Measurements from ENCODE around the gene ITGA7. TPM values are rescaled to one million over a fixed set of nuclear protein-coding genes. Genes with fewer than 3 reads are reported as not detected.

The ITGA7 gene
- total and polyA plus RNA-seq, 2 of the 8 experiments (the other 6 are each of a cell fraction or from before 2014, with no cell fraction given) = 57.6 to 86.1 TPM

DNA sequence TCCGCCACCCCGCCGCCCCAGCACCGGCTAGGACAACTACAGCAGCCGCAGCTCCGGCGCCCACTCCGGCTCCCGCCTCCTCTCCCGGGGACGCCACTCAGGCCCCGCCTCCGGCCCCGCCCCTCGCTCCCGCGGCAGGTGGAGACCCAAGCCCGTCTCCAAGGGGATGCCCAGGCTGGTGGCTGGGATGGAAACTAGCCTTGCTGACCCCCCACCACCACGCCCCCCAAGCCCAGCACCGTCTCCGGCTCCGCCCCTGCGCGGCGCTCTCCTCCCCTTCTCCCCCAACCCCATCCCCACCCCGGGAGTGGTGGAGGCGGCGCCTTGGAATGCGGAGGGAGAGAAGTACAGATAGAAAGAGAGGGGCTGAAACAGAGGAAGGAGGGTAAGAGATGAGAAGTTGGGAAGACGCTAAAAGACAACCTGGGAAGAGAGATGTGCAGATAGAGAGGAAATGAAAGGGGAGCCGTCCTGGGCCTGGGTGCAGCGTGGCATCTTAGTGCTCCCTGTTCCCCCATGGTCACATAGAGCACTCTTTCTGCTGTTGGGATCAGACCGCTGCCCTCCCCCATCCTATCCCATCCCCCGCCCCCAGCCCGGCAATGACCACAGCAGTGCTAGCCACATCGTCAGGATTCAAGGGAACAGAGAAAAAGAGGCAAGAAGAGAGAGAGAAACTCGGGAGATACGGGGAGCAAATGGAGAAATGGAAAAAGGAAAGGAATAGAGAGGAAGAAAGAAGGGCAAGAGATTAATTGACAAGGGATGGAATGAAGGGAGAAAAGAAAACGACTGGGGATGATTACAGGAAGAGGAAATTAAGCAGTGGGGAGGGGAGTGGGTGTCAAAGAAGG, at the start of gene ITGA7 (continued):
- peak; percentile 54; the same call in 1 of the 2 replicates for TF ChIP-seq RBBP5 (IDR thresholded peaks at IDR 0.05; ENCODE audit: borderline replicate concordance, low read depth, low read length)
- TF ChIP-seq TAF1 (IDR thresholded peaks at IDR 0.05; ENCODE audit: low read depth, low read length) = peak; percentile 48; the same call in 1 of the 2 replicates
- TF ChIP-seq SIN3A (conservative IDR thresholded peaks at IDR 0.05 in 1 of 2, IDR thresholded peaks at IDR 0.05 in 1 of 2; ENCODE audit: low read depth in 1 of 2, low read length in 2 of 2) = 0 out of 4 replicates have a peak, but pooled peaks of 1 of the 2 experiments have one; percentile 8
- no peak for TF ChIP-seq CBX5 (IDR thresholded peaks at IDR 0.05; ENCODE audit: low read depth, low read length)
- TF ChIP-seq TCF12 (IDR thresholded peaks at IDR 0.05; ENCODE audit: low read depth, low read length) = no peak
- peak; percentile 77 for TF ChIP-seq TEAD4 (IDR thresholded peaks at IDR 0.05; ENCODE audit: low read depth, low read length)
- TF ChIP-seq EGR1 (IDR thresholded peaks at IDR 0.05; ENCODE audit: borderline replicate concordance, low read depth, low read length) = 0 out of 2 replicates have a peak, but pooled peaks have one; percentile 2
- no peak for TF ChIP-seq TBP (IDR thresholded peaks at IDR 0.05; ENCODE audit: low read depth, low read length)
- TF ChIP-seq ASH2L (IDR thresholded peaks at IDR 0.05; ENCODE audit: low read length) = peak; percentile 84
- no peak for TF ChIP-seq KDM5A (IDR thresholded peaks at IDR 0.05; ENCODE audit: low read length)
- TF ChIP-seq BACH1 (IDR thresholded peaks at IDR 0.05; ENCODE audit: low read length) = no peak
- no peak for TF ChIP-seq RFX5 (IDR thresholded peaks at IDR 0.05; ENCODE audit: borderline replicate concordance, low read depth, low read length)
- TF ChIP-seq MAFK (IDR thresholded peaks at IDR 0.05; ENCODE audit: low read depth, low read length) = no peak
- no peak for TF ChIP-seq RNF2 (IDR thresholded peaks at IDR 0.05; ENCODE audit: borderline replicate concordance, low read depth, low read length, missing control alignments, poor library complexity, severe bottlenecking)
- 0 out of 2 replicates have a peak, but pooled peaks have one; percentile 14 for TF ChIP-seq CREB1 (IDR thresholded peaks at IDR 0.05)
- TF ChIP-seq CTCF (IDR thresholded peaks at IDR 0.05; ENCODE audit: control extremely low read depth in 1 of 3, insufficient read depth in 1 of 3, low read depth in 1 of 3, low read length in 3 of 3) = no peak
- TF ChIP-seq PHF8 (conservative IDR thresholded peaks at IDR 0.05; ENCODE audit: low read depth, low read length) = peak; percentile 43
- TF ChIP-seq KDM1A (IDR thresholded peaks at IDR 0.05; ENCODE audit: borderline replicate concordance, low read length) = peak; percentile 88; the same call in 1 of the 2 replicates
- TF ChIP-seq TAF7 (optimal IDR thresholded peaks at IDR 0.05; ENCODE audit: borderline replicate concordance, low read depth, low read length) = no peak
- TF ChIP-seq, protein P1, sequence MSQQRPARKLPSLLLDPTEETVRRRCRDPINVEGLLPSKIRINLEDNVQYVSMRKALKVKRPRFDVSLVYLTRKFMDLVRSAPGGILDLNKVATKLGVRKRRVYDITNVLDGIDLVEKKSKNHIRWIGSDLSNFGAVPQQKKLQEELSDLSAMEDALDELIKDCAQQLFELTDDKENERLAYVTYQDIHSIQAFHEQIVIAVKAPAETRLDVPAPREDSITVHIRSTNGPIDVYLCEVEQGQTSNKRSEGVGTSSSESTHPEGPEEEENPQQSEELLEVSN (IDR thresholded peaks at IDR 0.05) = no peak
